ENCODE results near the gene POLE3.
A peak's percentile ranks its signal among the peaks of the same experiment; 100 is the strongest.
"Not testable (repeated sequence)": the region's sequence is repeated elsewhere in the genome, so short reads cannot be mapped to it uniquely, and the experiment has no call there.

The POLE3 gene

DNA sequence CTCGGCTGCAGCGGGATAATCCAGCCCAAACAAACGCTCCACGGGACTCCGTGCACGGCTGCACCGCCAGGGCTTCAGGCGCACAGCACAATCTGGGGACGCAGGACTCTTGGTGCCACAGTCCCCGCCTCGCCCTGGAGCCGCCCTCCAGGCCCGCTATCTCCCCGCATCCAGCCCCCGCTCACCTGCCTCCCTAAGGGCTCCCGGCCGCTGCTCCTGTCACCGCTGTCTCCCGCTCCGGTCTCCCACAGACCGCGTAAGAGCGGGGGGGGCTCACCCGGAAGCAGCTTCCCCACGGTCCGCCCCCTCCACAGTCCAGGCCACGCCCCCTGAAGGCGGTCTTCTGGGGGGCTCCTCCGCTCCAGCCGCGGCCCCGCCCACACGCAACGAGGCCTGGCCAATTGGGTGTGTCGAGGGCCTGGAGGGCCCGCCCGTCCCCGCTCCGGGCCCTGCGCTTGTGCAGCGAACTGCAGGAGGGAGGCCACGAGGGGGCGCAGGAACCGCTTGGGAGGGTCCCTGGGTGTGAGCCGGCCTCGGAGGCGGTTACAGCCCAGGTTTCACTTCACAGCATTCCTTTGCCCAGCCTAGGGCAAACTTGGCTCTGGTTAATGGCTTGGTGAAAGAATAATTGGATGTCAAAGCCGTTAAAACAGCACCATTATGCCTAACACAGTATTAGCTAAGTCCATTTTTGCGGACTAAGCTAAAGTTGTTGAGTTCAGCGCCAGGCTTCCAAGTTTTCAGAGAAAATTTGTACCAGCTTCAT is 9.3 kb downstream of the POLE3 start, which contains the start of gene ALAD:
ALAD (minus strand) TSS at position 258 of the 766 bp plus-strand sequence. CDS start 7,725 bp downstream, outside the sequence.
- peak; percentile 98 for DNase-seq

DNA sequence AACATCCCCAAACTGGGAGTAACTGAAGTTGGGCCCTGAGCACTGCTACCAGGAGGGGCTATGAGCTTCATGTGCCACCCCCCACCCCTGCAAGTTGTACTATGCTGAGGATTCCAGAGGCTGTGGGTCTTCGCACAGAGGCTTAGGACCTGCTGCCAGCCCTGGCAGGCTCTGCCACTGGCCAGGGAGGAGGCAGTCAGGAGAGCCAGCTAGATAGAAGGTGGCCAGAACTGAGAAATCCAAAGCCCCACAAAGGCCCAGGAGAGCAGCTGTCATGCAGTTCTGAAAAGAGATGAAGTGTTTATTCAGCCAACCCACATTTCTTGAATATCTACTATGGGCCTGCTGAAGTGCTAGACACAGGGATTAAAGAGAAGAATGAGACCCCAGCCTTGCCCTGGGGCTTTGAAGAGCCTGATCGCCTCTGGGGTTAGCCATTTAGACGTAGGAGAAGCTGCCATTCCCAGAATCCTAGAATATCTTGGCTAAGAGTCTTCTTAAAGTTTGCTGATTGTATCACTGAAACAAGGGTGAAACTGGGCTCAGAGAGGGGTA is 10.8 kb downstream of the POLE3 start:
- DNase-seq, result no peak

DNA sequence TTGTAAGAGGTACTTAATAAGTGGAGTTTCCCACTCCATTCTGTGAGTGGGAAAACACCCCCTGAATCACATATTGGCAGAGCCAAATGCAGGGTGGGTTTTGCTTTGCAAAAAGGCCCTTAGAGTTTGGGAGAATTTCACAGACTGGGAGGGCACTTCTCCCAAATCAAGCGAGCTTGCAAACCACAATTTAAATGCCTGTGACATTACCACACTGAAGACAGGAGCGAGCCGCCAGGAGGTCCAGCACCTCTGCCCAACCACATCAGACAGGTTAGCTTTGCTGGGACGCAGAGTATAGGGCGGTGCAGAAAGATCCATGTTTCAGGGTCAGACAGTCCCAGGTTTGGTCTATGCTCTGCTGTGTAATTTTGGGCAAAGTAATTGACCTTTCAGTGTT is 11.7 kb downstream of the POLE3 start:
- DNase-seq, result no peak

DNA sequence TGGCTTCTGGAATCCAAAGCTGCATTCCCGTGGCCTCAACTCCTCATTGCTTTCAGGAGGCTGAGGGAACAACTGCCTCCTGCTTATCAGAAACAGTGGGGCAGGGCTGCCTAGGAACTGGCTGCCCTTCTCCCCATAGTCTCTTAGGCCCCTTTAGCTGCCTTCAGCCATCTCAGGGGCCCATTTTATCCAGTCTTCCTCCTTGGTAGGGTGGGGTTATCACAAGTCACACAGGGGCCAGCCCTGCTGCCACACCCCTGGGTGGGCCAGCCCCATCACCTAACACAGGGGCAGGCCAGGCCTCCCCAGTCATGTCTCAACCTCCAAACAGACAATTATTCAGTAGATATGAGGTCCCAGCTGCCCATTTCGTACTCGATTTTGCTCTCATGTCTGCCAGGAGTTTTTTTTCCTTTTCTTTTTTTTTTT is 13.3 kb downstream of the POLE3 start:
- no peak for DNase-seq

DNA sequence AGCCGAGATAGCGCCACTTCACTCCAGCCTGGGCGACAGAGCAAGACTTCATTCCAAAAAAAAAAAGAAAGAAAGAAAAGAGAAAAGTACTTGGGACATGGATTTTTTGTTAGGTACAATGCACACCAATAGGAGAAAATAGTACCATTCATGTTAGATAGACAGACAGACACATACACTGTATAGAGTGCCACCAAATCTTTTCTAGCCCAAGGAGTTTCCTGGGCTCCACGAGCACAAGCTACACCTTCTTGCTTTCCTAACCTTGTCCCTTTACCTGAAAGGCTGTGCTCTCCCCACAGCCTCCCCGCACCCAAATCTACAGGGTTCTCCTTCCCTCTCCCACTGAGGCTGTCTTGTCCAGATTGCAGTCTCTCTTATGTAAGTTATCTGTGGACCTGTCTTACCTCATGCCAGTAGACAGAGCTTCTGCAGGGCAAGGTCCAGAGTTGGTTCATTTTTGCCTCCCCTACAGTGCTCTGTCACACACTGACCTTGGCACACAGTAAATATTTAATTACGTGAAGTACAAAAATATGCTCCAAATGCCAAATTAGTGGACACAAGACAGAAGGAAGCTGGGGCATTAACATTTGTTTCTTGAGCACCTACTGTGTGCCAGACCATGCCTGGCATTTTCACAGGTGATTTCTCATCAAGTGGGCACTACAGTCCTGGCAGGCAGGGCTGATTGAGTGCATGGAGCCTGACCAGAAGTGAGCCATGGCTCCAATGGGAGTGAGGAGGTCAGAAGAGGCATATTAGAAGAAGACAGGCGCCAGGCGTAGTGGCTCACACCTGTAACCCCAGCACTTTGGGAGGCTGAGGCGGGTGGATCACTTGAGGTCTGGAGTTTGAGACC is 15.2 kb downstream of the POLE3 start:
- DNase-seq, result no peak

DNA sequence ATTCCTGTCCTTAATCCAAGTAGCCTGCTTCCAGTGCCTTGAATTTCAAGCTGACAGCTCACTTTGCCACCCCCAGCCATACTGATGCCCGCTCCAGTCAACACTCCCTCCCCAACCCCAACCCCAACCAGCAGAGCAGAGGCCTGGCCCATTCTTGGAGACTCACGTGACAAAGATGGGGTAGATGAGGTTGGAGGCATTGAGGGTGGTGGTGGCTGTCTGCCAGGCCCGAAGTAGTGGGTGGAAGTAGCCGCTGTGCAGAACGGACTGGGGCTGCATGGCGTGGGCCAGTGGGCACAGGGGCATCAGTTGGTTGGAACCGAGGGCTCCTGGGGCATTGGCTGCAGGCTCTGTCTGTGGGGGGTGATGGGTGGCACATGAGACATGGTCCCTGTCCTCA is 17.2 kb downstream of the POLE3 start:
- no peak for DNase-seq

DNA sequence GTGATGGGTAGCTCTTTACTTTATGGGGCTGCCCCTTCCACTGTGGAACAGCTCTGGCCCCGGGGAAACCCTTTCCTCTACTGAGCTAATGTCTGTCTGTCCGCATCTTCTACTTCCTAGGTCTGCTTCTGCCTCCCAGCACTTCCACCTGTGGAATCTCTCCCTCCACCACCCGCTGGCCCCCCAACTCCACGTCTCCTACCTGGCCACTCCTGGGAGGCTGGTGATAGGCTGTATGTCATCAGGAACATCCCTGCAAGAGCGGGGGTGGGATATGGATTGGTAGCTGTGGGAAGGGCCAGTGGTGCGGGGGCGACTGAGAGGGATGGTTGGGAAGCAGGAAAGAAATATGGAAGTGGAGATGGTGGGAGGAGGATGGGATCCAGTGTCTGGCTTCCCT is 18.6 kb downstream of the POLE3 start:
- DNase-seq, result no peak

DNA sequence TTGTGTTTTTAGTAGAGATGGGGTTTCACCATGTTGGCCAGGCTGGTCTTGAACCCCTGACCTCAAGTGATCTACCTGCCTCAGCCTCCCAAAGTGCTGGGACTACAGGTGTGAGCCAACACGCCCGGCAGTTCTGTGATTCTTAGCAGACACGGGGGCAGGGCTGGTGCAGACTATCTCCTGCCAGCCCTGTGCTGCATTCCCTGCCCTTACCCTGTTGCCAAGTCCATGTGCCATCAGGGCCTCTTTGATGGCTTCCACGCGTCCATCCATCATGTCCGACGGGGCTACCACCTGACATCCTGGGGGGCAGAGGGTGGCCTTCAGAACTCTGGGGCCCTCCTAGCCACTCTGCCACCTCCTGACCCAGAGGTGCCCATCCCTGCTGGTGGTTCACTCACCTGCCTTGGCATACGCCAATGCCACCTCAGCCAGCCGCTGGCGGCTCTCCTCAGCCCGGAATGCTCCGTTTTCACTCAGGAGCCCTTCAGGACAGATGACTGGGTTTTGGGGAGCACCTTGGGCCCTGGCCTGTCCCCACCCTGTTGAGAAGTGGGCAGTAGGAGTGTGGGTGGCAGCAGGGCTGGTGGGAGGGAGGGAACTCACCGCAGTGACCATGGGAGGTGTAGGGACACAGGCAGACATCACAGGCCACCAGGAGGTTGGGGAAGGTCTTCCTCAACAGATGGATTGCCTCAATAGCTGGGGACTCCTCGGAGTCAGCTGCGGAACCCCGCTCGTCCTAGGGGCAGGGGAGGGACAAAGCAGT is 20.1 kb downstream of the POLE3 start:
- no peak for DNase-seq

DNA sequence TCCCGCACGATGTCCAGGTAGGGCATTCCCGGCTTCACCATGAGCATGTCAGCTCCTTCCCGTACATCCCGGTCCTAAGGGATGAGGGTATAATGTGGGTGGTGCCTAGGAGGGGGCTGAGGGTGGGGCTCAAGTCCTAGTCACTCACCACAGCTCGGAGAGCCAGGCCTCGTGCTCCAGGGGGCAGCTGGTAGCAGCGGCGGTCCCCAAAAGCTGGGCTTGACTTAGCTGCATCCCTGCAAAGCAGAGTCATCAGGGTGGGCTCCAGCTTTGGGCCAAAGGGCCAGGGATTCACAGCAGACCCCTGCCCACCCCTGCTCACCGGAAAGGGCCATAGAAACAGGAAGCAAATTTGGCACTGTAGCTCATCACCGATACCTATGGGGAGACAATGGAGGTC is 21.0 kb downstream of the POLE3 start:
- no peak for DNase-seq

DNA sequence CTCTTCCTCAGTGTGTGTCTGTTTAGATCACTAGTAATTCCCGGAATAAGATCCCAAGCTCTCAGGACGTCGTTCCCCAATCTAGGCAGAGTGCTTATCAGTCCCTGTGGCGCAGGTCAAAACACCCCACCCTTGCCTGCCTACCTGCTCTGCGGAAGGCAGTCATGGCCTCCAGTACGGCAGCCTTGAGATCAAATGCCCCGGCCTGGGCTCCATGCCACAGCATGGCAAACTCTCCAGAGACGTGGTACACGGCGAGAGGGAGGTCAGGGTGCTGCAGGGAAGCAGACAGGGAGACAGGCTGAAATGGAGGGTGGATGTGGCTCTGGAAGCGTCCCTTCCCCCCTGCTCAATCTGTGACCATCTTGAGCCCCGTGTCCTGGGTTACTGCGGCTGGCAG is 21.6 kb downstream of the POLE3 start:
- no peak for DNase-seq

DNA sequence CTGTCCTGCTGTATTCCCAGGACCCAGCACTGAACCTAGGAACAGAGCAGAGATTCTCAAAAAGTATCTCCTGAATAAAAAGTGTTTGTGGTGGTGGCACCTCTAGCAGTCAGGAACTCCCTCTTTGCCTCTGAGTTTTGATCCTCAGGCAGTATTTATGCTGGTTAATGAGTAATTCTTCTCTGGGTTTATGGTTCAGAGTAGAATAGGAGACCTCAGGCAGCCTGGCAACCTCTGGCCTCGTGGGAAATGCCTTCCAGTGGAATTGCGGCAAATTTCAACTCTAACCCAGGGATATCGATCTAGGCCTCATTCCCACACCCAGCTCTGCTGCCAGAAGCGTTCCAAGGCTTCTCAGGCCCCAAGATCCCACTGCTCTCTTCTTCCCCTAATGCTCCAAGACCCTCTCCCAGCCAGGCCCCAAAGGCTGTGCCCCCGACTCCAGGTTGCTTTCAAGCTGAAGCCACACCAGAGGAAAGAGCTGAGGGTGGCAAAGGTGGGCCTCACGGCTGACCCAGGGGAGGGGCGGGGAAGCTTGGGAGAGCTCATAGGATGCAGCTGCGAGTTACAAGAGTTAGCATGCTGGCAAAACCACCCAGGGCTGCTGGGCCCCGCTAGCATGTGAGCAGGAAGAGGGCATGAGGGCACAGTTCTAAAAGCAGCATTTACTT is 22.8 kb downstream of the POLE3 start:
- DNase-seq, result no peak

DNA sequence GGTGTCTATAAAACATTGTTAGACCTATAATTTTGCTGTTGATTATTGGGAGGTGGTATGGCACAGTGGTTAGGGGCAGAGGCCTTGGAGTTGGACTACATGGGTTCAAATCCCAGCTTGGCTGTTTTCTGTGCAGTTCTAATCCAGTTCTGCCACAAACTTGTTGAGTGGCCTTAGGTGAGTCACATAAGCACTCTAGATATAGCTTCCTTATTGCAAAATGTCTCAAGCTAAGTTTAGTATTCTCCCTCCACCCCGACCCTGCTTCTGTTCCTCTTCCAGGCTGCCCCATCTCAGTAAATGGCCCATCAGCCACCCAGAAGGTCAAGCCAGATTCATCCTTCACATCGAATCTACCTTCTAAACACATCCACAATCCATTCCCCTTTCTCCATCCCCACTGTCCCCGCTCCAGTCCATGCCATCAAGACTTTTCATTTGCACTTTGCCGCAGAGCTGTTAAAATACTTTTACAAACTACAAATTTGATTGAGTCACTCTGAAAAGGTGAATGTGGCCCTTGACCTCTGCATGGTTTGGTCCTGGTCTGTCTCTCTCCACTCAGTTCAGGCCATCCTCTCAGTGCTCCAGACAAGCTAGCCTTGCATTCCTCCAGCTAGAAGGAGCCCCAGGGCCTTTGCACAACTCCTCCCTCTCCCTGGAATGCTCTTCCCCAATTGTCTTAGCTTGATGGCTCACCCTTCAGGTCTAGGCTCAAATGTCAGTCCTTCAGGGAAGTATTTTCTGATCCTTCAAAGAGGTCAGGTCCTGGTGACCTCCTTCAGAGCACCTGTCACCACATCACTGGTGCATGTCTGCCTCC is 23.7 kb downstream of the POLE3 start:
- no peak for DNase-seq

DNA sequence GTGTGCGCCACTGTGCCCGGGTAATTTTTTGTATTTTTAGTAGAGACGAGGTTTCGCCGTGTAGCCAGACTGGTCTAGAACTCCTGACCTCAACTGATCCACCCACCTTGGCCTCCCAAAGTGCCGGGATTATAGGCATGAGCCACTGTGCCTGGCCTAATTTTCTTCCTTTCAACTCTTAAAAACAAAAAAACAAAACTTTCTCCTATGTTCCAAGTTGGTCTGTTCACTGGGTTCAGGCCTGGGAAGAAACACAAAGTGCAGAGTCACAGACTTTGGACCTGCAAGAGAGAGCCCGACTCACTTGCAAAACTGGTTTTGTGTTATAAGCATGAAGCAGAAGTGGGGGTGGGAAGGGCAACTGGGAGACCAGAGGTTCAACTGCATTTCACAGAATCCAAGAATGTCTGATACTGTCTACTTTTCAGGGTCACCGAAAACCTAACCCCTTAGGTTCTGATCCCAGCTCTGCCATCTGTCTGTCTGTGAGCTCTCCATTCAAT is 28.5 kb downstream of the POLE3 start:
- DNase-seq, result no peak

DNA sequence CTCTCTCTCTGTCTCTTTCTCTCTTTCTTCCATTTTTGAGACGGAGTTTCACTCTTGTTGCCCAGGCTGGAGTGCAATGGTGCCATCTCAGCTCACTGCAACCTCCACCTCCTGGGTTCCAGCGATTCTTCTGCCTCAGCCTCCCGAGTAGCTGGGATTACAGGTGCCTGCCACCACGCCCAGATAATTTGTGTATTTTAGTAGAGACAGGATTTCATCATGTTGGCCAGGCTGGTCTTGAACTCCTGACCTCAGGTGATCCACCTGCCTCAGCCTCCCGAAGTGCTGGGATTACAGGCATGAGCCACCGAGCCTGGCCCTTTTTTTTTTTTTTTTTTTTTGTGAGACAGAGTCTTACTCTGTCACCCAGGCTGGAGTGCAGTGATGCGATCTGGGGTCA is 29.0 kb downstream of the POLE3 start:
- DNase-seq, result not testable (repeated sequence)

DNA sequence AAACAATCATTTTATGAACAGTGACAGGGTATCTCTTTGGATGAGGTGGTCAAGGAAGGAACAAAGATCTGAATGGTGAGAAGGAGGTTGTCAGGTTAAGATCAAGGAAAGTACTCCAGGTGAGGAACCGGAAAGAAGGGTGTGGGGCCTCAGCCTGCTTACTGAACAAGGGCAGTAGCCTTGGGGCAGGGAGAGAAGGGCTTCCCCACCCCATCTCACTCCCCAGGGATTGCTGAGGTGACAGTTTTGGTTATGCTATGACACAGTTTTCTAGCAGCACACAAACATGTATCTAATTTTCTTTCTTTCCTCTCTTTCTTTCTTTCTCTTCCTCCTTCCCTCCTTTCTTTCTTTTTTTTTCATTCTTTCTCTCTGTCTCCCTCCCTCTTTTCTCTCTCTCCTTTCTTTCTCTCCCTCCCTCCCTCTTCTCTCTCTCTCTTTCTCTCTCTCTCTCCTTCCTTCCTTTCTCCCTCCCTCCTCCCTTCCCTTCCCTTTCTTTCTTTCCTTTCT is 29.6 kb downstream of the POLE3 start:
- DNase-seq, result no peak

DNA sequence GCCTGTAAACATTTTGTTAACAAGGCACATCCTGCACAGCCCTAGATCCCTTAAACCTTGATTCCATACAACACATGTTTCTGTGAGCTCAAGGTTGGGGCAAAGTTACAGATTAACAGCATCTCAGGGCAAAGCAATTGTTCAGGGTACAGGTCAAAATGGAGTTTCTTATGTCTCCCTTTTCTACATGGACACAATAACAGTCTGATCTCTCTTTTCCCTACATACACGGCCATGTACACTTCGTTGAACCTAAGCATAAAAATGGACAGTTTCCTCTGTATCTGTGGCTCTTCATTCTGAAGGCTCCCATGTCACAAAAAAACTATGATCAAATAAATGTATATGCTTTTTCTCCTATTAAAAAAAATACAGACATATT is 30.7 kb downstream of the POLE3 start:
- DNase-seq, result not testable (repeated sequence)

DNA sequence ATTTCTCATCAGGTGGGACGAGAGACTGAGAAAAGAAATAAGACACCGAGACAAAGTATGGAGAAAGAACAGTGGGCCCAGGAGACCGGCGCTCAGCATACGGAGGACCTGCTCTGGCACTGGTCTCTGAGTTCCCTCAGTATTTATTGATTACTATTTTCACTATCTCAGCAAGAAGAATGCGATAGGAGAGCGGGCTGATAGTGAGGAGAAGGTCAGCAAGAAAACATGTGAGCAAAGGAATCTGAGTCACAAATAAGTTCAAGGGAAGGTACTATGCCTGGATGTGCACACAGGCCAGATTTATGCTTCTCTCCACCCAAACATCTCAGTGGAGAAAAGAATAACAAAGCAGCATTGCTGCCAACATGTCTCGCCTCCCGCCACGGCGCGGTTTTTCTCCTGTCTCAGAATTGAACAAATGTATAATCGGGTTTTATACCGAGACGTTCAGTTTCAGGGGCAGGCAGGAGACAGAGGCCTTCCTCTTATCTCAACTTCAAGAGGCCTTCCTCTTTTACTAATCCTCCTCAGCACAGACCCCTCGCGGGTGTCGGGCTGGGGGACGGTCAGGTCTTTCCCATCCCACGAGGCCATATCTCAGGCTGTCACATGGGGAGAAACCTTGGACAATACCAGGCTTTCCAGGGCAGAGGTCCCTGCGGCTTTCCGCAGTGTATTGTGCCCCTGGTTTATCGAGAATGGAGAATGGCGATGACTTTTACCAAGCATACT is 31.2 kb downstream of the POLE3 start:
- DNase-seq, result not testable (repeated sequence)

DNA sequence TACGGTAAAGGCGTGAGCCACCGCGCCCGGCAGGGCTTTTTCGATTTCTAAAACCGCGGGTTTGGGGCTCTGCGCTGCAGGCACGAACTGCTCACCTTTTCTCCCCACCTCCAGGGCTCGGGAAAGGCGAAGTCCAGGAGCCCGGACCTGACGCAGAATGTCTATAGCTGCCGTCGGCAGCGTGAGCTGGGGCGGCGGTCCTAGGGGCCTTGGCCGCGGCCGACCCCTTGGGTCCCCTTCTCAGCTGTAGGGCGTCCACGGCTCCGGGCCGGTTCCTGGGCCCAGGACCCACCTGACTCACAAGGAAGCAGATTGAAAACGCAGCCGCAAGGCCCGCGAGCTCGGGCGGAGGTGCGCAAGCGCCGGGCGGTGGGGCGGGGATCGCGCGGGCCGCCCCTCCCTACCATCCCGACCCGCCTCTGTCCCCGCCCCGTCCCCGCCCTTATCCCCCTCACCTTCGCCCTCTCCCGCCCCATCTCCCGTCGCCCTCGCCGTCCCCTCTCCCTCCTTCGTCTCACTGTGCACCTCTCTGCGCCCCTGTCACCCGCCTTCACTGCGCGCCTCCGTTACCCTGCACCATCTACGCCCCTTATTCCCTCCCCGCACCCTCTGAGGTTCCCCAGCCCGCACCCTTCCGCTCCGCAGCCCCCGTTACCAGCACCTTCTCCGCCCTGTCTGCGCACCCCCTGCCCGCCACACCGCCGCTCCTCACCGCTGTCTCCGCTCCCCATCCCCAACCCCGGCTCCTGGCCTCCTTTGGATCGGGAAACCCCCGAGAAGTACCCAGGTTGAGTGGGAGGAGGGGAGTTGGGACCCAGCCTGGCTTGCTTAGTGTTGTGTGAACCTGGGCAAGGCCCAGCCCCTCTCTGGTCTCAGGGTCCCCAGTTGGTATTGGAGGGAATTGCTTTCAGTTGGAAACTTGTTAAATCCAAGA is 33.6 kb downstream of the POLE3 start, which contains the start of gene HDHD3:
HDHD3 (minus strand) TSS at position 353 of the 934 bp plus-strand sequence. CDS start 2,632 bp downstream, outside the sequence.
- peak; percentile 83 for DNase-seq
